ENCODE measurements around the gene MCM6.
A peak's percentile ranks its signal among the peaks of the same experiment; 100 is the strongest.
"Not testable (repeated sequence)": the region's sequence is repeated elsewhere in the genome, so short reads cannot be mapped to it uniquely, and the experiment has no call there.

The MCM6 gene

DNA sequence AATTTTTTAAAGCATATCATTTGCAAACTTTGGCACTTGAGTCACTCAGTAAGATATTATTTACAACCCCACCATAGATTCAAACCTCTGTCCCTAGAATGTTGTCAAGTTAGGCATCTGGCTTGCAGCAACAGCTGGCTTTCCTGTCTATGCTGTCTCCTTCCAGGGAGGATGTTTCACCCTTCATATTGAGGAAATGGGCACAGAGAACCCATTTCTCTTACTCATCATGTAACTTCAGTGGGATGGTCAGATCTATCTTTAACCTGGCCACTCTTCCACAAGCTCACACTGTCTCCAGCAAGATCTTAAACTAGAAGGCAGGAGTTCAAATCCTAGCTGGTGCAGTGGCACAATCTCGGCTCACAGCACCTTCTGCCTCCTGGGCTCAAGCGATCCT is 55.1 kb downstream of the MCM6 start:
- DNase-seq (ENCODE audit: low read depth, low spot score): no peak

DNA sequence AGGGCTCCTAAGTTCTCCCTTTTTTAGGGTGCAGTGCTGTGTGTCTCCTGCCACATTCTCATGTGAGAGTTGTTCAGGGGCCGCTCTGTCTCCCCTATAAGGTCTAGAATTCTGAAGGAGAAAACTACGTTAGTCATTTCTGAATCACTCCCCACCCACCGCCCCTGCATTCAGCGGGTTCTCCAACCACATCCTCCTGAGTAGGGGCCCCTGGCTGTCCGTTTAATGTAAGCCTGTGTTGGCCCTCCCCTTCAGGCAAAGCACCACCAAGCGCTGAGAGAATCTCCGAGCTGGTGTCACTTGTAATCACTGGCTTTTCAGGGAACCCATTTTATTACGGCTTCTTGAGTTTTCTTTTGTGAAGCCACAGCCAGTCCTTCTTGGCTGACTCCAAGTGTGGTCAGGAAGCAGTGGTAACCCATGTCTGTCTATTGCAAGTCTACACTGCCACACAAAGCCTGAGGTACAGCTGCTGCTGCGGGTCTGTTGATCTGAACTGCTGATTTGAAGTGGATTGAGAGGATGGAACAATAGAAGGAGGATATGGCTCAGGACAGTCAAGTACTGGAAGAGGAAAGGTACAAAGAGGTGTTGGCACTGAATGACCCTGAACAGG is 56.1 kb downstream of the MCM6 start:
- no peak for DNase-seq (ENCODE audit: low read depth, low spot score)

DNA sequence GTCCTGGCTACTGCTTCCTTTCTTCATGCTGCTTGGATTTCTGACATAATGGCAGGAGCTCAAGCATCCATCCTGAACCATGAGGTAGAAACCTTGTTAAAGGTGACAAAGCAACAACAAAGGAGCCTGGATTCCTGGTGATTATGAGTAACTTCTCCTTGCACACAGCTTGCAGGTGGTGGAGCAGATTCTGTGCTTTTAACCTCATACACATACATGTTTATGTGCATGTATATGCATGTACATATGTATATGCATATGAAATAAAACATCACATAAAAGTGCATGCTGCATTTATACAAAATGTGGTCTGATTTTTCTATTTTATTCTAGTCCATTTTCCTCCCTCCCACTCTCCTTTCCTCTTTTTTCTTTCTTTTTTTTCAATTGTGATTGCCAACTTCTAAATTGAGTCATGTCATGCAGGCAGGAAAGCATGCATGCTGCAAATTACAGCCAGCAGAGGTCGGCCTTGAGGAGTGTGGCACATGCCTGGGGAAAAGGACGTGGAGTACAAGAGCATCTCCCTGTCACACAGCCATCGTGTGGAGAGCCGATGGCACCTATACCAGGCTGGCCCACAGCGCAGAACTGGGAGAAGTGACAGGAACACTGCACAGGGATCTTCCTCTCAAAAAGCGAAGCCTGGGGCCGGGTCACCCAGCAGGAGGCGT is 57.2 kb downstream of the MCM6 start:
- peak; percentile 38 for DNase-seq (ENCODE audit: low read depth, low spot score)

DNA sequence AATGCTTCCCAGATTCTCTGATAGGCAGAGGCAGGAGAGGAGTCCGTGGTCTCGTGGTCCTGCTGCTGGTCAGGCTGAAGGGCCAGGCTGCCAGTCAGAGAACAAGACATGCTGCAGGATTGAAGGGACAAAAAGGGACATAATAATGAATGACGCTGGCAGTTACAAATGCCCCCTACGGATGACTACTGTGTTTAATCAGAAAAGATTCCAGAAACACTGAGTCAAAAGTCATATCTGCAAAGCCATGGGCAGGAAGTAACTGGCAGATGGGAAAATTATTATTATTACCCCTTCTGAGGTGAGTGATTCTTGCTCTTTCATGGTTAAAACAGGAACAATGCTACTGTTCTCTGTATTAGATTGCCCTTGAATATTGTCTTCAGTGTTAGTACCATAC is 58.3 kb downstream of the MCM6 start:
- DNase-seq (ENCODE audit: low read depth, low spot score): no peak

DNA sequence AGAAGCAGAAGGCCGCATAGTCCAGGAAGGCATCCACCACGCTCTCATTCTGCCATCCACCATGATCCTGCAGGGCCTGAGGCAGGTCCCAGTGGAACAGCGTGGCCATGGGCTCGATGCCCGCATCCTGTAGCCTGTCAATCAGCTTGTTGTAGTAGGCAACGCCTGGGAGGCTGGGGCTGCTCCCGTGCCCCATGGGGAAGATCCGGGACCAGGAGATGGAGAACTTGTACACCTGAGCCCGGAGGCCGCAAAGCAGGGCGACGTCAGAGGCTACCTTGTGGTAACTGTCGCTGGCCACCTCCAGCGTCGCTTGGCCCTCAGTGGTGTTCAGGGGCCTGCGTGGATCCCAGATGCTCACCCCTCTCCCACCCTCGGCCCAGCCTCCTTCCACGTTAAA is 58.8 kb downstream of the MCM6 start:
- DNase-seq (ENCODE audit: low read depth, low spot score): no peak

DNA sequence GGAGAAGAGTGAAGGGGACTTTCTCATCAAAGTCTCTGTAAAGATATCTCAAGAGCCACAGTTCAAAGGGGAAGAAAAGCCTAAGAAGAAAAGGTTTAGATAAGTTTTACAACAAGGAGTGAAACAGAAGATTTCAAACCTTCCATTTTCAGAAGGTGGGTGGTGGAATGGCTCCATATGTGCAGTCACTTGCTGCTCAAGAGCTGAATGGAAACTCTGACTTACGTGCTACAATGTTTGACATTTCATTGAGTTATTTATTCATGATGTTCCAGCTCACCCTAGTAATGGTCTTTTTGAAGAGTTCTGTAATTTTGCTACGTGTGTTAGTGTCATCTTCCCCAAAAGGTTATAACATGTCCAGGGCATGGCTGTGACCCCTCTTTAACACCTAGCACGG is 61.0 kb downstream of the MCM6 start:
- no peak for DNase-seq (ENCODE audit: low read depth, low spot score)

DNA sequence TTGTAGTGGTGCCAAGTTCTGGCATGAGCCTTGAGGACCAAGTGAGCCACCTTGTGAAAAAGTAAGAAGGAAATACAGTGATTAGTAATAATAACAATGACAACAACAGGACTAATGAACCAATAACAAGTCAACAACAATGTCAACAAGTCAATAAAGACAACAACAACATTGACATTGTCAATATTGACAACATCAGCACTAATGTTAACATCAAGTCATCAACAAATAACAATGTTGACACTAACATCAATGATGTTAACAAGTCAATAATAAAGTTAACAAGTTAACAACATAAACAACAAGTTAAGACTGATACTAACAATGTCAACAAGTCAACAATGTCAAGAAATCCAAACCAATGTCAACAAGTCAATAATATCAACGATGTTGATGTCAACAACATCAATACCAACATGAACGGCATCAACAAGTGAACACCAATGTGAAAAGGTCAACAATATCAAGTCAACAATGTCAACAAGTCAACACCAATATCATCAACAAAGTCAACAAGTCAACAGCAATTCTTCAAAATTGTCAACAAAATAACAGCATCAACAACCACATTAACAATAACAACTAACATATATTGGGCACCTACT is 63.2 kb downstream of the MCM6 start:
- no peak for DNase-seq (ENCODE audit: low read depth, low spot score)

DNA sequence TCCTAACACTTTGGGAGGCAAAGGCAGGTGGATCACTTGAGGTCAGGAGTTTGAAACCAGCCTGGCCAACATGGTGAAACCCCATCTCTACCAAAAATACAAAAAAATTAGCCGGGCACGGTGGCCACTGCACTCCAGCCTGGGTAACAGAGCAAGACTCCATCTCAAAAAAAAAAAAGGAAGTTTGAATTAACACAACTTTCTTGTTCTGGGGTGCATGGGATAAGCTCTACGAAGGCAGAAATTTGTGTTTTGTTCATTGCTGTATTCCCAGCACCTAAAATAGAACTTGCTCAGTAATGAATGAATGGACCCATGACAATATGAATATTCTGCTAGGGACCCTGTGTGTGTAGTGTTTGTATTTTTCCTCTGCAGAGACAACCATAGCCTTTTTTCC is 68.4 kb downstream of the MCM6 start:
- DNase-seq (ENCODE audit: low read depth, low spot score): not testable (repeated sequence)

DNA sequence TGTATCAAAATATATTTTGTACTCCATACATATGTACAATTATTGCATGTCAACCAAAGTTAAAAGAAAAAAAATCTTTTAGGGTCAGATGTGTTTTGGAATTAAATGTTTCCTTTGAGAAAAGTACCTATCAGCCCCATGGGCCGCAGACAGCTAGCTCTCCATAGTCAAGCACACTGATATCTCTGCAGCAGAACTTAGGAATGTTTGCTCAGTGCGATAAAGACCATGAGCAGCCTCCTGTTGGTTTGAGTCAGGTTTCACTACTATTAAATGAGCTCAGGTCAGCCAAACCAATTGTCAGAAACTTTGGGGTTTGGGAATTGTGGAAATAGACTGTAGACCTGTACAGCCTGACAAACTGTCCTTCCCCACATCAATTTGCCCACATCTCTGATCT is 73.0 kb downstream of the MCM6 start:
- DNase-seq (ENCODE audit: low read depth, low spot score): no peak

DNA sequence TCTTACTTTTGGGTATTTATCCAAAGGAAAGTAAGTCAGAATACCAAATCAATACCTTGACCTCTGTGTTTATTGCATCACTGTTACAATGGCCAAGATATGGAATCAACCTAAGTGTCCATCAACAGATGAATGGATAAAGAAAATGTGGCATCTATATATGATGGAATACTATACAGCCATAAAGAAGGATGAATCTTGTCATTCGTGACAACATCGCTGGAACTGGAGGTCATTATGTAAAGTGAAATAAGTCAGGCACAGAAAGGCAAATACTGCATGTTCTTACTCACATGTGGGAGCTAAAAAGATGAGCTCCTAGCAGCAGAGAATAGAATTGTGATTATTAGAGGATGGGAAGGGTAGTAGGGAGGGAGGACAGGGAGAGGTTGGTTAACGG is 73.9 kb downstream of the MCM6 start:
- DNase-seq (ENCODE audit: low read depth, low spot score): no peak

DNA sequence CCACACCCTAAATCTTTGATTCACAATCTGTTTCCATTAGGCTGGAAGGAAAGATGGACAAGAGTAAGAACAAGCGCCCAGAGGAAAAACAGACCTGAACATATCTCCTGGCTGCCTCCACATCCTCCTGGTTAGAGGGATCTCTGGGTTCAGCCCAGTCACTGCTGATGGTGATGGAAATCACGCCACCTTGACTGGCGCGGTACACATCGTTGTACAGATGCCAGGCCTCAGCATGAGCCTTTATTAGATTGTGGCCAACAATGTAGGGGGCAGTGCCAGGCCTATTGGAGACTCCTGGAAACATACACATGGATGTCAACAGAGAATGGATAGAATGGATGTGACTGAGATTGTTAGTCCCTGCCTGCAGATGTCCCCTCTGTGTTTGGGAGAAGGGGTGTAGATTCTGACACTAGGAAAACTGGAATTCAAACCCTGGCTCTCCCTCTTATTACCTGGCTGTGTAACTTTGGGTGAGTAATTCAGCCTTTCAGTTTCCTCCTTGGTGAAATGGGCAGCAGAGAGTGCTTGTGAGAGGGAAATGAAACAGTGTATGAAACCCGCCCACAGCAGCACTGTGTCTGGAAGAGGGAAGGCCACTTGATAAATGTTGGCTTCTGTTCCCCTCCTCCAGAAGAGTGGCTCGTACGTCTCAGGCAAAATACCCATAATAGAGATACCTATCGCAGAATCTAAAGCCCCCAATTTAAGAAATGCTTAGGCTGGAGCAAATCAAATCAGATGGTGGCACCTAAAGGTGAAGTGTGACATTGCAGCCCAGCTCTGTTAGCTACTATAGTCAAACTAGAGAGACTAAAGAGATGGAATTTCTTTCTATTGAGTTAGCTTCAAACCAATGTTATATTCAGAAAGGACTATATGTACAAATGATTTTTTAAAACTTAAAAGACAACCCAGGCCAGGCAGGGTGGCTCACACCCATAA is 75.5 kb downstream of the MCM6 start:
- no peak for DNase-seq (ENCODE audit: low read depth, low spot score)

DNA sequence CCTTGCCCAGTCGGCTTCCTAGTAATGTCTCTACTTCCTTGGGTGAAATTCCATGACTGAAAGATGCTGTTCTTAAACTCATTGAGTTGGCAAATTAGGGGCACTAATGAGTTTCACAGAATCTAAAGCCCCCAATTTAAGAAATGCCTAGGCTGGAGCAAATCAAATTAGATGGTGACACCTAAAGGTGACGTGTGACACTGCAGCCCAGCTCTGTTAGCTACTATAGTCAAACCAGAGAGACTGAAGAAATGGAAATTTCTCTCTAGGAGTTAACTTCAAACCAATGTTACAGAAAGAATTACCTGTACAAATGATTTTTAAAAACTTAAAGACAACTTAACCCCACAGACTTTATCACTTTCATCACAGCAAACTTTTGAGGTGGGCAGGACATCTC is 76.5 kb downstream of the MCM6 start:
- no peak for DNase-seq (ENCODE audit: low read depth, low spot score)

DNA sequence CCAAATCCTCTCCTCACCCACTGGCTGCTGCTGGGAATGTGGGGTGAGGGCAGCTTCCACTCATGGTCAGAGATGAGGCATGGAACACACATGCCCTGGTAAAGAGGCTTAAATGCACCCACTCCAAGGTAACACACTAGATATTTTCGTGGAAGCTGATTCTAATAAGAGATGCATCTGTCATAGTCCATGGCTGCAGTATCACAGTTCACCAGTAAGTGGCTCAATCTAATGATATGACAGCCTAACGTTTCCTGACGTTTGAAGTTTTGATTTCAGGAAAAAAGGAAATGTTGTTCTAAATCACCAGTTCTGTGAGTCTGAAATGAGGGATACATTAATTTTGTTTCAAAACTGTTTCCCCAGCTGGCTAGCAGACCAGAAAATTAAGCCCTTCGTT is 77.5 kb downstream of the MCM6 start:
- no peak for DNase-seq (ENCODE audit: low read depth, low spot score)

DNA sequence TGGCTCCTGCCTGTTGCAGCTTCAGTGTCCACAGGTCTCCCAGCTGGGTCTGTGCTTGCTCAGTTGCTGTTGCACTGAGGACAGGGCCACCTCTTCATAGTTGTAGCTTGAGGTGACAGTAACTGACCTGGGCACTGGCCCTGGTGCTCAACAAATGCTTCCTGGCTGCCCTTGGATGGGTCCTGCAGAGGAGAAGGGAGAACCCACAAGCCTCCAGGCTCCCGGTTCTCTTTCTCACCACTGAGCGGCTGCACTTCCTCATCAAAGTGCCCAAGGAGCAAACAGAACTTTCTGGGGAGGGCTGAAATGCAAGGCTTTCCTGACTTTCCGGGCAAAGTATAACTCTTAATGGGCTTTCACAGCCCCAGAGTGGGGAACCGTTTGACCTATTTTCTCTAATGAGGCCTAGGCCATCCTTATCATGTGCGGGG is 78.0 kb downstream of the MCM6 start:
- DNase-seq (ENCODE audit: low read depth, low spot score): no peak

DNA sequence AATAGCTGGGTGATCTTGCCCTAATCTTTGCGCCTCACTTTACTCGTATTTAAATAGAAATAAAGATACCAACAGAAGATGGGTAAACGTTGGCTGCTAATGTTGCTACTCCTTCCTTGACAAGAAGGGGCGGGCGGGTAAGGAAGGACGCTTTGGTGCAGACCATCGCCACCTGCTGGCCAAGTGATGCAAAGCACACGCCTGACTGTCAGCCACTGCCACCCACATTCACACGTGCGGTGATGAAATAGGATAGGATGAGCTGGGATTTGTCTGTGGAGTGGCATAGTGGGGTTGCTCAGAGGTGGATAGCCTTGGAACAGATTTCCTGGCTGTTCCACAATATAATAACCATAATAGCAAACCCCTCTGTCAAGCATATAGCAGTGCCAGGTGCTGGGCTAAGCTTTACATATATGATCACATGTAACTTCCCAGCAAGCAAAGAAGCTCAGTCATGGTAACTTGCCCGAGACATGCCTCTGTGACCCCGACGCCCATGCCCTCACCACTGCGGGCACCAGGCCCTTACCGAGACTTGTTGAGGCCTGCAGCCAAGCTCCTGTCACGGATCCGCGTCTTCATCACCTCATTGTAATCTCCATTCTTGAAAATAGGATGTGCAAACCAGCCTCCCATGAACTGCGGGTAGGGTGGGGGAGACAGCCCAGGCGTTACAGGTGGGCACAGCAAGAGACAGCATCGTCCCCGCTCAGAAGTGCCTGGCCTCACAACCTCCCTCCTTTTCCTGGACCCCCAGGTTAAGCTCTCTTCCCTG is 78.6 kb downstream of the MCM6 start:
- peak; percentile 92 for DNase-seq (ENCODE audit: low read depth, low spot score)

DNA sequence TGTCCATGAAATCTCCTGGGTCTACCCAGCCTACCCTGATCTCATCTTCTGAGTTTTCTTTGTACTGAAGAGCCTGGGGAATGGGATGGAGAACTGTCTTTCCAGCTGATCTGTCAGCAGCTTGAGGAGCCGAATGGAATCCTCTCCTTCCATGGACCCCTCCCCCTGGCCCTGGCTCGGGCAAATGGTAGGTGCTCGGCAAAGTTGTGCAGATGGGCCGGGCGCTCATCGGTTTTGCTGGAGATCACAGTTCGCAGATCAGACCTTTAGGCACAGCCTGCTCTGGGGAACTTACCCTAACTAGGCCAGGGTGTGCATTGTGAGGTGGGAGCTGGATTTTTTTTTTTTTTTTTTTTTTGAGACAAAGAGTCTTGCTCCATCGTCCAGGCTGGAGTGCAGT is 79.6 kb downstream of the MCM6 start:
- no peak for DNase-seq (ENCODE audit: low read depth, low spot score)

DNA sequence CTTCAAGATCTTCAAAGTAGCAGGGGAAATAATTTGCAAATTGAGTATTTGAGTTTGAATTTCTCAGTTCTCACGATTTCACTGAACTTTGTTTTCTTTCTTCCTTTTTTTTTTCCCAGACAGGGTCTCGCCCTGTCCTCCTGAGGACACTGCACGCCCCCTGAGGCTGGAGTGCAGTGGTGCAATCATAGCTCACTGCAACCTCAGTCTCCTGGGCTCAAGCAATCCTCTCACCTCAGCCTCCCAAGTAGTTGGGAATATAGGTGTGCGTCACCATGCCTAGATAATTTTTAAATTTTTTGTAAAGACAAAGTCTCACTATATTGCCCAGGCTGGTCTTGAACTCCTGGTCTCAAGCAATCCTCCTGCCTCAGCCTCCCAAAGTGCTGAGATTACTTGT is 80.6 kb downstream of the MCM6 start:
- not testable (repeated sequence) for DNase-seq (ENCODE audit: low read depth, low spot score)

DNA sequence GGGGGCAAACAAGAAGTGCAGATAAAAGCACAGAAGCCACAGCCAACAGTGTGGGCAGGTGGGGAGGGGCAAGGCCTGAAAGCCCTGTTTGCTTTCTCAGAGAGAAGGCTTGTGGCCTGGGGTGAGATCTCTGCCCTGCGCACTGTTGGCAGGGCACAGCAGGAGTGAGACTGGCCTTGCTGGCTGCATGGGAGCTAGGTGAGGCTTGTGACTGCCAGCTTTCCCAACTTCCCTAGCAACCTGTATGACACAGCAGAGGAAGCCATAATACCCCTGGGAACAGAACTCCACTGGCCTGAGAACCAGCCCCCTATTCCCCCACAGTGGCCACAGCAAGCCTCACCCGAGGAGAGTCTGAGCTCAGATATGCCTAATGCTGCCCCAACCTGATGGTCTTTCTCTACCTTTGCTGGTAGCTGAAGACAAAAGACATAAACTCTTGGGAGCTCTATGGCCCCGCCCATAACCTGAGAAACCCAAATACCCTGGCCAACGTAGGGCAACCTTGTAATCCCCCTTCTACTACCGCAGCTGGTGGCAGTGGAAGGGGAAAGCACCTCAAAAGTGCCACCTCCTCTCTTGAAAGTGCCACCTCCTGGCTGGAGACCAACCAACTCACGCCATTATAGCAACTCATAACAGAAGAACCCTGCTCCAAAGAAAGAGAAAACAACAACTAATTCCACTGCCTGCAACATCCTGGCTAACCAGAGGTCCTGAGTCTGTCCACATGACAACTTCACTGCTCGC is 83.7 kb downstream of the MCM6 start:
- no peak for DNase-seq (ENCODE audit: low read depth, low spot score)

DNA sequence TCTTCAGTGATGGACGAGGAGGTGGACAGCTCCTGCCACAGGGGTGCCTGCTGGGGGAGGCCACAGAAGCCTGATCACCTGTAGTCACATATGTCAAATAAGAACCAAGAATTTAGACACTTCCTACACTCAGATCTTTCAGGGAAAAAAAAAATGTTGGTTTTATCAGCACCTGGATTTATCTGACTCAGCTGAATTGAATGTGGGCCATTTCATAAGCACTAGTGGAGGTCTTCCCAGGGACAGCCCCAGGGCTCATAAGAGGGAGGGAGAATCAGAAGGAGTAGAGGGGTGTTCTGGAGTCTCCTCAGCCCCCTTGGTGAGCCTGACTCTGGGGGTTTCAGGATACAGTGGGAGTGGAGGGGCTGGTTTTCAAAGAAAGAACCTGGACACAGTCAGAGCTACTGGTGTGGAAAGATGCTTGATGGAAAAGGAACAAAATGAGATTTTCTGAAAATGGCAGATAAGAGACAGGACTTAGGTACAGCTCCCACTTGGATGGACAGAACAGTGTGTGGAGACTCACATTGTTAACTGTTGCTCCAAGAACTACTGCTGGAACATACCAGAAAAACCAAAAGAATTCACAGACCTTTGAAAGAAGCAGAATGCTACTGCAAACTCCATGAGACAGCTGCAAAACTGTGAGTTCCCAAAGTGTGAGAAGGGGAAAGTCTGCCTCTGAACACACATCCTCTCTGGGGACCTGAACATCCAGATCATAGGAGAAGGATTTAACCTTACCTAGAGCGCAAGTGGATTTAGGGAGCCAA is 84.6 kb downstream of the MCM6 start:
- no peak for DNase-seq (ENCODE audit: low read depth, low spot score)

DNA sequence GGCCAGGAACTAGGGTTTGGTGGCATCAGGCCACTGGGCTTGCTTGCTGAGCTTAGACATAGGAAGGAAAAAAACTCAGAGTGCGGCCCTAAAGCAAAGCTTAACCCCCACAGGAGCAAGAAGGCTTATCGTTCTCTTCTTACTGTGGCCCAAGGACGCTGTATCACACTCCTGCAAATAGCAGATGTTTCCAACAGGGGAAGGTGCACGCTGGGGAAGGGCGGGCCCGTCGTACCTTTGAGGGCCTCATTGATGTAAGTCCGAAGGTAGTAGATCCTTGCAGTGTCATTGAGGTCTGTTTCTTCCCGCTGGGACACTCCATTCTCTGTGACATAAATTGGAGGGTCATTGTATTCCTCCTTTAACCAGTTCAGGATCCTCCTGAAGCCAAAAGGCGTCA is 85.8 kb downstream of the MCM6 start:
- no peak for DNase-seq (ENCODE audit: low read depth, low spot score)

Data from ELF-1 (cell line).